ENCODE measurements around the gene SLC1A4.

SLC1A4 gene

GRCh38 chr2:64989126-64989981, at the start of gene SLC1A4:
SLC1A4 (plus strand) TSS chr2:64989399; CDS start chr2:64989644, 245 bp downstream.
- Histone ChIP-seq H3K9ac (ENCODE audit: low read length in 5 of 5) (peak within 1 kb of the TSS; percentile 44 to 77 (median 71)), H3K4me1 (ENCODE audit: control insufficient read depth in 5 of 5, insufficient read depth in 5 of 5, low read length in 5 of 5) (peaks cover 0 to 28% (median 21%) of the 10 kb centered on the region in 5 donors), H3K27me3 (ENCODE audit: control insufficient read depth in 5 of 5, insufficient read depth in 4 of 5, low read length in 5 of 5) (no peaks in the 10 kb centered on the region), H3K36me3 (ENCODE audit: control insufficient read depth in 5 of 5, insufficient read depth in 5 of 5, low read length in 5 of 5) (no peaks in the 10 kb centered on the region), H3K27ac (ENCODE audit: low read depth, low read length) (peak within 1 kb of the TSS; percentile 84), H3K9me3 (ENCODE audit: control insufficient read depth in 5 of 5, low read length in 5 of 5) (no peaks in the 10 kb centered on the region), H3K4me3 (ENCODE audit: low read depth in 1 of 5, low read length in 5 of 5) (peak within 1 kb of the TSS; percentile 78 to 87 (median 80))

- Histone ChIP-seq H3K4me1 (ENCODE audit: control insufficient read depth in 5 of 5, insufficient read depth in 5 of 5, low read length in 5 of 5) (peaks cover 2 to 39% (median 24%) of the 10 kb centered on the region in 5 donors), H3K27ac (ENCODE audit: low read depth, low read length) (no peak overlapping the region), H3K9me3 (ENCODE audit: control insufficient read depth in 5 of 5, low read length in 5 of 5) (no peaks in the 10 kb centered on the region), H3K9ac (ENCODE audit: low read length in 5 of 5) (no peak overlapping the region), H3K27me3 (ENCODE audit: control insufficient read depth in 5 of 5, insufficient read depth in 4 of 5, low read length in 5 of 5) (no peaks in the 10 kb centered on the region), H3K36me3 (ENCODE audit: control insufficient read depth in 5 of 5, insufficient read depth in 5 of 5, low read length in 5 of 5) (no peaks in the 10 kb centered on the region), H3K4me3 (ENCODE audit: low read depth in 1 of 5, low read length in 5 of 5) (no peak overlapping the region)
Measured at GRCh38 chr2:64941143-64941542, 48.1 kb upstream of the SLC1A4 start.

GRCh38 chr2:64941801-64942200, 47.4 kb upstream of the SLC1A4 start:
- H3K9me3 ChIP-seq (ENCODE audit: control insufficient read depth in 5 of 5, low read length in 5 of 5) = no peaks in the 10 kb centered on the region
- no peaks in the 10 kb centered on the region for H3K36me3 ChIP-seq (ENCODE audit: control insufficient read depth in 5 of 5, insufficient read depth in 5 of 5, low read length in 5 of 5)
- H3K9ac ChIP-seq (ENCODE audit: low read length in 5 of 5) = no peak overlapping the region
- H3K27ac ChIP-seq (ENCODE audit: low read depth, low read length) = no peak overlapping the region
- H3K4me3 ChIP-seq (ENCODE audit: low read depth in 1 of 5, low read length in 5 of 5) = no peak overlapping the region
- peaks cover 2 to 45% (median 29%) of the 10 kb centered on the region in 5 donors for H3K4me1 ChIP-seq (ENCODE audit: control insufficient read depth in 5 of 5, insufficient read depth in 5 of 5, low read length in 5 of 5)
- no peaks in the 10 kb centered on the region for H3K27me3 ChIP-seq (ENCODE audit: control insufficient read depth in 5 of 5, insufficient read depth in 4 of 5, low read length in 5 of 5)

GRCh38 chr2:64942693-64943092, 46.5 kb upstream of the SLC1A4 start:
- Histone ChIP-seq H3K4me1 (ENCODE audit: control insufficient read depth in 5 of 5, insufficient read depth in 5 of 5, low read length in 5 of 5) (peaks cover 0 to 47% (median 26%) of the 10 kb centered on the region in 5 donors), H3K9ac (ENCODE audit: low read length in 5 of 5) (no peak overlapping the region), H3K9me3 (ENCODE audit: control insufficient read depth in 5 of 5, low read length in 5 of 5) (no peaks in the 10 kb centered on the region), H3K27ac (ENCODE audit: low read depth, low read length) (no peak overlapping the region), H3K36me3 (ENCODE audit: control insufficient read depth in 5 of 5, insufficient read depth in 5 of 5, low read length in 5 of 5) (no peaks in the 10 kb centered on the region), H3K4me3 (ENCODE audit: low read depth in 1 of 5, low read length in 5 of 5) (no peak overlapping the region), H3K27me3 (ENCODE audit: control insufficient read depth in 5 of 5, insufficient read depth in 4 of 5, low read length in 5 of 5) (no peaks in the 10 kb centered on the region)

GRCh38 chr2:64943387-64944150, 45.6 kb upstream of the SLC1A4 start:
- Histone ChIP-seq H3K9me3 (ENCODE audit: control insufficient read depth in 5 of 5, low read length in 5 of 5) (no peaks in the 10 kb centered on the region), H3K4me3 (ENCODE audit: low read depth in 1 of 5, low read length in 5 of 5) (no peak overlapping the region), H3K27me3 (ENCODE audit: control insufficient read depth in 5 of 5, insufficient read depth in 4 of 5, low read length in 5 of 5) (no peaks in the 10 kb centered on the region), H3K4me1 (ENCODE audit: control insufficient read depth in 5 of 5, insufficient read depth in 5 of 5, low read length in 5 of 5) (peaks cover 0 to 42% (median 19%) of the 10 kb centered on the region in 5 donors), H3K27ac (ENCODE audit: low read depth, low read length) (no peak overlapping the region), H3K36me3 (ENCODE audit: control insufficient read depth in 5 of 5, insufficient read depth in 5 of 5, low read length in 5 of 5) (no peaks in the 10 kb centered on the region), H3K9ac (ENCODE audit: low read length in 5 of 5) (peak overlapping the region in 1 of 5 donors; percentile 30)

- H3K4me3 ChIP-seq (ENCODE audit: low read depth in 1 of 5, low read length in 5 of 5) = no peak overlapping the region
- no peak overlapping the region for H3K27ac ChIP-seq (ENCODE audit: low read depth, low read length)
- peaks cover 0 to 41% (median 14%) of the 10 kb centered on the region in 5 donors for H3K4me1 ChIP-seq (ENCODE audit: control insufficient read depth in 5 of 5, insufficient read depth in 5 of 5, low read length in 5 of 5)
- H3K36me3 ChIP-seq (ENCODE audit: control insufficient read depth in 5 of 5, insufficient read depth in 5 of 5, low read length in 5 of 5) = no peaks in the 10 kb centered on the region
- H3K27me3 ChIP-seq (ENCODE audit: control insufficient read depth in 5 of 5, insufficient read depth in 4 of 5, low read length in 5 of 5) = no peaks in the 10 kb centered on the region
- no peak overlapping the region for H3K9ac ChIP-seq (ENCODE audit: low read length in 5 of 5)
- H3K9me3 ChIP-seq (ENCODE audit: control insufficient read depth in 5 of 5, low read length in 5 of 5) = no peaks in the 10 kb centered on the region
Measured at GRCh38 chr2:64944484-64944883, 44.7 kb upstream of the SLC1A4 start.

- no peak overlapping the region for H3K27ac ChIP-seq (ENCODE audit: low read depth, low read length)
- H3K36me3 ChIP-seq (ENCODE audit: control insufficient read depth in 5 of 5, insufficient read depth in 5 of 5, low read length in 5 of 5) = no peaks in the 10 kb centered on the region
- no peak overlapping the region for H3K4me3 ChIP-seq (ENCODE audit: low read depth in 1 of 5, low read length in 5 of 5)
- no peaks in the 10 kb centered on the region for H3K9me3 ChIP-seq (ENCODE audit: control insufficient read depth in 5 of 5, low read length in 5 of 5)
- peaks cover 2 to 45% (median 17%) of the 10 kb centered on the region in 5 donors for H3K4me1 ChIP-seq (ENCODE audit: control insufficient read depth in 5 of 5, insufficient read depth in 5 of 5, low read length in 5 of 5)
- H3K27me3 ChIP-seq (ENCODE audit: control insufficient read depth in 5 of 5, insufficient read depth in 4 of 5, low read length in 5 of 5) = no peaks in the 10 kb centered on the region
- no peak overlapping the region for H3K9ac ChIP-seq (ENCODE audit: low read length in 5 of 5)
Measured at GRCh38 chr2:64945973-64946768, 43.0 kb upstream of the SLC1A4 start.

- Histone ChIP-seq H3K36me3 (ENCODE audit: control insufficient read depth in 5 of 5, insufficient read depth in 5 of 5, low read length in 5 of 5) (no peaks in the 10 kb centered on the region), H3K4me1 (ENCODE audit: control insufficient read depth in 5 of 5, insufficient read depth in 5 of 5, low read length in 5 of 5) (peaks cover 2 to 48% (median 21%) of the 10 kb centered on the region in 5 donors), H3K9ac (ENCODE audit: low read length in 5 of 5) (no peak overlapping the region), H3K27ac (ENCODE audit: low read depth, low read length) (no peak overlapping the region), H3K27me3 (ENCODE audit: control insufficient read depth in 5 of 5, insufficient read depth in 4 of 5, low read length in 5 of 5) (no peaks in the 10 kb centered on the region), H3K4me3 (ENCODE audit: low read depth in 1 of 5, low read length in 5 of 5) (no peak overlapping the region), H3K9me3 (ENCODE audit: control insufficient read depth in 5 of 5, low read length in 5 of 5) (no peaks in the 10 kb centered on the region)
Measured at GRCh38 chr2:64946769-64947247, 42.4 kb upstream of the SLC1A4 start.

GRCh38 chr2:64947885-64948284, 41.3 kb upstream of the SLC1A4 start:
- peak overlapping the region; percentile 10 for H3K27ac ChIP-seq (ENCODE audit: low read depth, low read length)
- peaks cover 2 to 37% (median 18%) of the 10 kb centered on the region in 5 donors for H3K4me1 ChIP-seq (ENCODE audit: control insufficient read depth in 5 of 5, insufficient read depth in 5 of 5, low read length in 5 of 5)
- H3K27me3 ChIP-seq (ENCODE audit: control insufficient read depth in 5 of 5, insufficient read depth in 4 of 5, low read length in 5 of 5) = no peaks in the 10 kb centered on the region

More at GRCh38 chr2:64947885-64948284, 41.3 kb upstream of the SLC1A4 start:
- H3K36me3 ChIP-seq (ENCODE audit: control insufficient read depth in 5 of 5, insufficient read depth in 5 of 5, low read length in 5 of 5) = no peaks in the 10 kb centered on the region
- H3K9ac ChIP-seq (ENCODE audit: low read length in 5 of 5) = no peak overlapping the region
- no peaks in the 10 kb centered on the region for H3K9me3 ChIP-seq (ENCODE audit: control insufficient read depth in 5 of 5, low read length in 5 of 5)
- H3K4me3 ChIP-seq (ENCODE audit: low read depth in 1 of 5, low read length in 5 of 5) = no peak overlapping the region
